Tibial nerve (tissue), 3 donors: ENCODE data around the gene SMARCA2.

Experiments used
- CTCF ChIP-seq, 5 experiments: fragments of 200-600 bp in 3 of 5; fragments of 450-650 bp in 2 of 5; sonication (generic) in 3 of 5; IDR thresholded peaks; one replicate each; pipeline ENCODE4 v1.5.1; 2016 to 2019; ENCODE audit warnings: antibody characterized with exemption in 5 of 5, mild to moderate bottlenecking in 3 of 5, moderate library complexity in 2 of 5
- POLR2A ChIP-seq, 2 donors: fragments of 450-650 bp; IDR thresholded peaks; one replicate each; pipeline ENCODE4 v1.6.1; 2017; ENCODE audit warnings: antibody characterized with exemption in 2 of 2, mild to moderate bottlenecking in 2 of 2, moderate library complexity in 2 of 2

GRCh38 chr9:2023042-2023441, 7.9 kb downstream of the SMARCA2 start:
- TF ChIP-seq CTCF (IDR thresholded peaks at IDR 0.05) (no peak), POLR2A (IDR thresholded peaks at IDR 0.05) (no peak)
